ENCODE results near the gene GOLM1.

GOLM1 gene

DNA sequence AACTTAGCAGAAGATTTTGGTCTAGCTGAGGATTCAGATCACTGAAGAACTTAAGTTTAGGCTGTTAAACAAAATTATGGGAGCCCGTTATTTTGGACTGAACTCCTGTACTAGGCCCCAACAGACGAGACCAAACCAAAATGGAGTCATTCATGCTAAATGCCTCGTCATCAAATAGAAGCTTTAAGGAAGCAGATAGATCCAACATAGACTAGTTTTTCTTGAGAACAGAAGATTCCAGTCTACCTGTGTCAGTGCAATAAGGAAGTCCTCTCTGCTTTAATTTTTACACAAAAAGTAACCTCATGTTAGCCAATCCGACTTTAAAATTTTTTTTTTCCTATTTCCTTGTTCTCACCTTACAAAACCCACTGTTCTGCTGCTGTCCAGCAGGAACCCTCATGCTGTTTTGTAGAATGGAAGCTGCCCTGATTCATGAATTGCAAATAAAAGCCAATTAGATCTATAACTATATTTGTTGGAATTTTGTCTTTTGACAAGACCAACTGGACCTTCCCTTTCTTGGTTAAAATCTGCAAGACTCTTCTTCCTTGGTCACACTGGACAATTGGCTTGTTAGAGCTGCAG lies 29.0 kb upstream of the GOLM1 start:
- H3K27me3 ChIP-seq (replicated peaks in 2 of 5; ENCODE audit: control insufficient read depth in 4 of 5, insufficient read depth in 5 of 5, low read length in 4 of 5): peaks cover 0 to 4% (median 0%) of the 10 kb centered on the region in 5 experiments
- H3K4me3 ChIP-seq (ENCODE audit: control insufficient read depth in 1 of 7, extremely low read depth in 1 of 7, insufficient read depth in 4 of 7, low read depth in 2 of 7, low read length in 6 of 7): no peak overlapping the region
- H3K36me3 ChIP-seq (ENCODE audit: control insufficient read depth in 4 of 4, insufficient read depth in 4 of 4, low read length in 3 of 4): no peaks in the 10 kb centered on the region
- ChIA-PET POLR2A (no interaction called here), CTCF (no interaction called here)
- 97% methylated on average over 3 of the region's 4 CpGs for WGBS (ENCODE audit: insufficient coverage)
- no peak overlapping the region for H3K27ac ChIP-seq (ENCODE audit: insufficient read depth in 1 of 2, low read depth in 1 of 2, low read length in 2 of 2, poor library complexity in 1 of 2, severe bottlenecking in 2 of 2)
- no peaks in the 10 kb centered on the region for H3K4me1 ChIP-seq (ENCODE audit: control extremely low read depth in 1 of 4, control insufficient read depth in 4 of 4, insufficient read depth in 4 of 4, low read length in 3 of 4)
- no peaks in the 10 kb centered on the region for H3K9me3 ChIP-seq (ENCODE audit: control extremely low read depth in 1 of 5, control insufficient read depth in 4 of 5, insufficient read depth in 2 of 5, low read depth in 1 of 5, low read length in 4 of 5)
- no peak for DNase-seq

- H3K4me3 ChIP-seq (ENCODE audit: control insufficient read depth in 1 of 7, extremely low read depth in 1 of 7, insufficient read depth in 4 of 7, low read depth in 2 of 7, low read length in 6 of 7): no peak overlapping the region
- H3K4me1 ChIP-seq (ENCODE audit: control extremely low read depth in 1 of 4, control insufficient read depth in 4 of 4, insufficient read depth in 4 of 4, low read length in 3 of 4): no peaks in the 10 kb centered on the region
- H3K27me3 ChIP-seq (replicated peaks in 2 of 5; ENCODE audit: control insufficient read depth in 4 of 5, insufficient read depth in 5 of 5, low read length in 4 of 5): peaks cover 0 to 6% (median 0%) of the 10 kb centered on the region in 5 experiments
- peak; percentile 2 to 36 (median 4) for DNase-seq
- 84% methylated on average over 9 of the region's 11 CpGs for WGBS (ENCODE audit: insufficient coverage)
- ChIA-PET CTCF (interaction anchor here (0.9 kb wide), 1 partner anchor 27 kb away, joined by 3 read pairs; no protein-coding TSS in a partner anchor), POLR2A (no interaction called here)
- no peaks in the 10 kb centered on the region for H3K36me3 ChIP-seq (ENCODE audit: control insufficient read depth in 4 of 4, insufficient read depth in 4 of 4, low read length in 3 of 4)
- no peak overlapping the region for H3K27ac ChIP-seq (ENCODE audit: insufficient read depth in 1 of 2, low read depth in 1 of 2, low read length in 2 of 2, poor library complexity in 1 of 2, severe bottlenecking in 2 of 2)
- no peaks in the 10 kb centered on the region for H3K9me3 ChIP-seq (ENCODE audit: control extremely low read depth in 1 of 5, control insufficient read depth in 4 of 5, insufficient read depth in 2 of 5, low read depth in 1 of 5, low read length in 4 of 5)
Measured at GRCh38 chr9:86126998-86127972, 27.9 kb upstream of the GOLM1 start.

- Histone ChIP-seq H3K4me3 (ENCODE audit: control insufficient read depth in 1 of 7, extremely low read depth in 1 of 7, insufficient read depth in 4 of 7, low read depth in 2 of 7, low read length in 6 of 7) (no peak overlapping the region), H3K4me1 (ENCODE audit: control extremely low read depth in 1 of 4, control insufficient read depth in 4 of 4, insufficient read depth in 4 of 4, low read length in 3 of 4) (no peaks in the 10 kb centered on the region), H3K9me3 (ENCODE audit: control extremely low read depth in 1 of 5, control insufficient read depth in 4 of 5, insufficient read depth in 2 of 5, low read depth in 1 of 5, low read length in 4 of 5) (no peaks in the 10 kb centered on the region), H3K36me3 (ENCODE audit: control insufficient read depth in 4 of 4, insufficient read depth in 4 of 4, low read length in 3 of 4) (no peaks in the 10 kb centered on the region), H3K27ac (ENCODE audit: insufficient read depth in 1 of 2, low read depth in 1 of 2, low read length in 2 of 2, poor library complexity in 1 of 2, severe bottlenecking in 2 of 2) (no peak overlapping the region), H3K27me3 (replicated peaks in 2 of 5; ENCODE audit: control insufficient read depth in 4 of 5, insufficient read depth in 5 of 5, low read length in 4 of 5) (peaks cover 0 to 6% (median 0%) of the 10 kb centered on the region in 5 experiments)
- WGBS (ENCODE audit: insufficient coverage): 96% methylated on average over 2 of the region's 2 CpGs
- ChIA-PET CTCF (interaction anchor here (0.6 kb wide), 3 partner anchors 10 to 261 kb away, joined by 3 to 4 read pairs (median 3); no protein-coding TSS in a partner anchor), POLR2A (no interaction called here)
- no peak for DNase-seq
Measured at GRCh38 chr9:86122311-86122710, 23.0 kb upstream of the GOLM1 start.

- DNase-seq: no peak
- Histone ChIP-seq H3K27me3 (replicated peaks in 2 of 5; ENCODE audit: control insufficient read depth in 4 of 5, insufficient read depth in 5 of 5, low read length in 4 of 5) (peaks cover 0 to 6% (median 0%) of the 10 kb centered on the region in 5 experiments), H3K27ac (ENCODE audit: insufficient read depth in 1 of 2, low read depth in 1 of 2, low read length in 2 of 2, poor library complexity in 1 of 2, severe bottlenecking in 2 of 2) (no peak overlapping the region), H3K36me3 (ENCODE audit: control insufficient read depth in 4 of 4, insufficient read depth in 4 of 4, low read length in 3 of 4) (no peaks in the 10 kb centered on the region), H3K9me3 (ENCODE audit: control extremely low read depth in 1 of 5, control insufficient read depth in 4 of 5, insufficient read depth in 2 of 5, low read depth in 1 of 5, low read length in 4 of 5) (no peaks in the 10 kb centered on the region), H3K4me3 (ENCODE audit: control insufficient read depth in 1 of 7, extremely low read depth in 1 of 7, insufficient read depth in 4 of 7, low read depth in 2 of 7, low read length in 6 of 7) (no peak overlapping the region), H3K4me1 (ENCODE audit: control extremely low read depth in 1 of 4, control insufficient read depth in 4 of 4, insufficient read depth in 4 of 4, low read length in 3 of 4) (no peaks in the 10 kb centered on the region)
- ChIA-PET CTCF (interaction anchor here (0.7 kb wide), 1 partner anchor 17 kb away, joined by 3 read pairs; no protein-coding TSS in a partner anchor), POLR2A (no interaction called here)
- WGBS (ENCODE audit: insufficient coverage): 96% methylated on average over 3 of the region's 5 CpGs
Measured at GRCh38 chr9:86119457-86119856, 20.1 kb upstream of the GOLM1 start.

DNA sequence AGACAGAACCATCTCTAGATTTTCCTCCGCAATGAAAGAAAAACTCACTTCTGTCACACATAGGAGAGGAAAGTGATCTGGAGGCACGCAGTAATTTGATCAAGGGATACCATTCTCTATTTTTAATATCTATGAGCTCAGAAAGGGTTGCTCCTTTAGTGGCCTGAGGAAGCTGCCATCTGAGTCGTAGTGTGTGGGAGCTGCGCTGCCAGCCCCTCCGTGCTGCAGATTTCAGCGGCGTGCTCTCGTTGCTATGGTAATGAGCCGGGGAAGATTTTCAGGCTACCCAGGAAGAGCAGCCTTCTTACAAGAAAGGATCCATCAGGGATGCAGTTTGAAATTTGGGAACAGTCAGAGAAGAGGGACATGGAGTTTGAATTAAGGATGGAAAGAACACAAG lies 17.1 kb upstream of the GOLM1 start:
- 92% methylated on average over 4 of the region's 9 CpGs for WGBS (ENCODE audit: insufficient coverage)
- H3K4me1 ChIP-seq (ENCODE audit: control extremely low read depth in 1 of 4, control insufficient read depth in 4 of 4, insufficient read depth in 4 of 4, low read length in 3 of 4): no peaks in the 10 kb centered on the region
- H3K27ac ChIP-seq (ENCODE audit: insufficient read depth in 1 of 2, low read depth in 1 of 2, low read length in 2 of 2, poor library complexity in 1 of 2, severe bottlenecking in 2 of 2): no peak overlapping the region
- no peaks in the 10 kb centered on the region for H3K9me3 ChIP-seq (ENCODE audit: control extremely low read depth in 1 of 5, control insufficient read depth in 4 of 5, insufficient read depth in 2 of 5, low read depth in 1 of 5, low read length in 4 of 5)
- DNase-seq: no peak
- H3K4me3 ChIP-seq (ENCODE audit: control insufficient read depth in 1 of 7, extremely low read depth in 1 of 7, insufficient read depth in 4 of 7, low read depth in 2 of 7, low read length in 6 of 7): no peak overlapping the region
- no peaks in the 10 kb centered on the region for H3K36me3 ChIP-seq (ENCODE audit: control insufficient read depth in 4 of 4, insufficient read depth in 4 of 4, low read length in 3 of 4)
- POLR2A ChIA-PET: no interaction called here
- CTCF ChIA-PET: no interaction called here
- no peaks in the 10 kb centered on the region for H3K27me3 ChIP-seq (replicated peaks in 2 of 5; ENCODE audit: control insufficient read depth in 4 of 5, insufficient read depth in 5 of 5, low read length in 4 of 5)

GRCh38 chr9:86115886-86116285 lies 16.5 kb upstream of the GOLM1 start:
- no peaks in the 10 kb centered on the region for H3K9me3 ChIP-seq (ENCODE audit: control extremely low read depth in 1 of 5, control insufficient read depth in 4 of 5, insufficient read depth in 2 of 5, low read depth in 1 of 5, low read length in 4 of 5)
- no peaks in the 10 kb centered on the region for H3K36me3 ChIP-seq (ENCODE audit: control insufficient read depth in 4 of 4, insufficient read depth in 4 of 4, low read length in 3 of 4)
- no peak overlapping the region for H3K4me3 ChIP-seq (ENCODE audit: control insufficient read depth in 1 of 7, extremely low read depth in 1 of 7, insufficient read depth in 4 of 7, low read depth in 2 of 7, low read length in 6 of 7)
- ChIA-PET POLR2A (no interaction called here), CTCF (no interaction called here)
- no peak overlapping the region for H3K27ac ChIP-seq (ENCODE audit: insufficient read depth in 1 of 2, low read depth in 1 of 2, low read length in 2 of 2, poor library complexity in 1 of 2, severe bottlenecking in 2 of 2)
- H3K4me1 ChIP-seq (ENCODE audit: control extremely low read depth in 1 of 4, control insufficient read depth in 4 of 4, insufficient read depth in 4 of 4, low read length in 3 of 4): no peaks in the 10 kb centered on the region
- no peaks in the 10 kb centered on the region for H3K27me3 ChIP-seq (replicated peaks in 2 of 5; ENCODE audit: control insufficient read depth in 4 of 5, insufficient read depth in 5 of 5, low read length in 4 of 5)
- no peak for DNase-seq
- WGBS (ENCODE audit: insufficient coverage): 88% methylated on average over 7 of the region's 9 CpGs

DNA sequence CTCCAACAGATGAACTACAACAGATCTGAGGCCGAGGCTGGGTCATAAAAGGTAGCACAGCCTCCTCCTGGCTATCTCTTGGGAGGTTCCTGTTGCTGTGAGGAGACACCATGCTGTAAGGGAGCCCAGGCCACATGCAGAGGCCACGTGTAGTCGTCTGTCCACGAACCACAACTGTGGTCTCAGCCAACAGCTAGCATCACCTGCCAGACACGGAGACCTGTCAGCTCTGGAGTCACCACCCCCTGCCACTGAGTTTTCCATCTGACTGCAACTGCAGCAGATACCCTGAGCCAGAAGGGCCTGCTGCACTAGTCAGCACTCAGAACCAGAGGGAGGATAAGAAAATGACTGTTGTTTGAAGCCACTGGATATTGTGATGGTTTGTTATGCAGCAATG lies 12.7 kb upstream of the GOLM1 start:
- H3K27me3 ChIP-seq (replicated peaks in 2 of 5; ENCODE audit: control insufficient read depth in 4 of 5, insufficient read depth in 5 of 5, low read length in 4 of 5): peaks cover 0 to under 1% (median 0%) of the 10 kb centered on the region in 5 experiments
- DNase-seq: no peak
- WGBS (ENCODE audit: insufficient coverage): 88% methylated on average over 4 of the region's 5 CpGs
- ChIA-PET CTCF (interaction anchor here (0.5 kb wide), 1 partner anchor 10 kb away, joined by 4 read pairs; no protein-coding TSS in a partner anchor), POLR2A (no interaction called here)
- H3K36me3 ChIP-seq (ENCODE audit: control insufficient read depth in 4 of 4, insufficient read depth in 4 of 4, low read length in 3 of 4): no peaks in the 10 kb centered on the region
- H3K4me1 ChIP-seq (ENCODE audit: control extremely low read depth in 1 of 4, control insufficient read depth in 4 of 4, insufficient read depth in 4 of 4, low read length in 3 of 4): no peaks in the 10 kb centered on the region
- H3K27ac ChIP-seq (ENCODE audit: insufficient read depth in 1 of 2, low read depth in 1 of 2, low read length in 2 of 2, poor library complexity in 1 of 2, severe bottlenecking in 2 of 2): no peak overlapping the region
- H3K9me3 ChIP-seq (ENCODE audit: control extremely low read depth in 1 of 5, control insufficient read depth in 4 of 5, insufficient read depth in 2 of 5, low read depth in 1 of 5, low read length in 4 of 5): no peaks in the 10 kb centered on the region
- no peak overlapping the region for H3K4me3 ChIP-seq (ENCODE audit: control insufficient read depth in 1 of 7, extremely low read depth in 1 of 7, insufficient read depth in 4 of 7, low read depth in 2 of 7, low read length in 6 of 7)

Data from common myeloid progenitor, CD34-positive (primary cell).